Measurements from ENCODE around the gene NKAIN1. TPM values are rescaled to one million over a fixed set of nuclear protein-coding genes. Genes with fewer than 3 reads are reported as not detected.
"Not testable (repeated sequence)": the region's sequence is repeated elsewhere in the genome, so short reads cannot be mapped to it uniquely, and the experiment has no call there.

The NKAIN1 gene
- total RNA-seq, 4 donors from 2014 or later = 1.4 to 4.6 (median 4.0) TPM

DNA sequence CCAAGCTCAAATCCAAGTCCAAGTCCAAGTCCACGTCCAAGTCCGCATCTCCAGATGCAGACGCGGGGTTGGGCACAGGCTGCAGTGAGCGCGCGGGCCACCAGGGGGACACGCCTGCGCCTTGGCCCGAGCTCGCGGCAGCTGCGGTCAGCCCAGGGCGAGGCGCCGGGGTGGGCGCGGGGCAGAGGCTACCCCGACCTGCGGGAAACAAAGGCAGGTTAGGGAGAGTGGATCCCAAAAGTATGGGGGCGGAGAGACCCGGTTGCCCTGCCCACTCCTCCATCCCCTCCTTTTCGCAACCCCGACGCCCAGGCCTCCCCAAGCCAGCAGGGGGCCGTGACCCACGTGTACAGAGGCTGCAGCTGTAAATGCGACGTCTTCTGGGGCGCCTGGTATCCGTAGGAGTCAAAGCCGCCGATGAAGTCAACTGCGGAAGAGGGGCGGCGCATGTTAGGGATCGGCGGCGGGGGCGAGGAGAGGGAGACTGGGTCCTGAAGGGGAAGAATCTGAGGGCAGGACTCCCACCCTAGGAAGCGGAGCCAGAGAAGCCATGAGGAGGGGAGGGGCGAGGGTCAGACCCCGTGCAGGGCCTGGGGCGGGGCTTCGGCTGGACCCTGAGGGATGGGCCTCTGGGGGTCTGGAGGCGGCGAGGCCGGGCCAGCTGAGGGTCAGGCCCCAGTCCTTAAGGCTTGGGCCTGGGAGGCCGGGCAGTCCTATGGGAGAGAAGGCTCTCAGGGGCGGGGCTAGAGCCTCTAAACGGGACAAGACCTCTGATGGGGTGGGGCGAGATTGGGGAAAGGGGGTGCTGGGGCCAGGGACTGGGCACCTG is 58.0 kb downstream of the NKAIN1 start:
- Histone ChIP-seq H3K9me3 (no peaks in the 10 kb centered on the region), H3K4me1 (peaks cover 8 to 16% of the 10 kb centered on the region in 2 donors), H3K27me3 (no peaks in the 10 kb centered on the region), H3K27ac (peak overlapping the region in 3 of 4 donors; percentile 33 to 49 (median 39)), H3K4me3 (peak overlapping the region; percentile 12 to 46 (median 38)), H3K36me3 (no peaks in the 10 kb centered on the region)
- TF ChIP-seq, protein P1, sequence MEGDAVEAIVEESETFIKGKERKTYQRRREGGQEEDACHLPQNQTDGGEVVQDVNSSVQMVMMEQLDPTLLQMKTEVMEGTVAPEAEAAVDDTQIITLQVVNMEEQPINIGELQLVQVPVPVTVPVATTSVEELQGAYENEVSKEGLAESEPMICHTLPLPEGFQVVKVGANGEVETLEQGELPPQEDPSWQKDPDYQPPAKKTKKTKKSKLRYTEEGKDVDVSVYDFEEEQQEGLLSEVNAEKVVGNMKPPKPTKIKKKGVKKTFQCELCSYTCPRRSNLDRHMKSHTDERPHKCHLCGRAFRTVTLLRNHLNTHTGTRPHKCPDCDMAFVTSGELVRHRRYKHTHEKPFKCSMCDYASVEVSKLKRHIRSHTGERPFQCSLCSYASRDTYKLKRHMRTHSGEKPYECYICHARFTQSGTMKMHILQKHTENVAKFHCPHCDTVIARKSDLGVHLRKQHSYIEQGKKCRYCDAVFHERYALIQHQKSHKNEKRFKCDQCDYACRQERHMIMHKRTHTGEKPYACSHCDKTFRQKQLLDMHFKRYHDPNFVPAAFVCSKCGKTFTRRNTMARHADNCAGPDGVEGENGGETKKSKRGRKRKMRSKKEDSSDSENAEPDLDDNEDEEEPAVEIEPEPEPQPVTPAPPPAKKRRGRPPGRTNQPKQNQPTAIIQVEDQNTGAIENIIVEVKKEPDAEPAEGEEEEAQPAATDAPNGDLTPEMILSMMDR (IDR thresholded peaks at IDR 0.05 in 4 of 5, conservative IDR thresholded peaks at IDR 0.05 in 1 of 5) = peak; percentile 63 to 83 (median 81)
- TF ChIP-seq POLR2A (IDR thresholded peaks at IDR 0.05) = no peak
- intact Hi-C loops (cut with DNase I; ENCODE audit: low total_unique reads) (loop anchor here (2.0 to 5.0 kb wide), 3 partner anchors 19 to 367 kb away; no protein-coding TSS in a partner anchor), in situ Hi-C loops (cut with MboI; ENCODE audit: low sequenced_read_pairs in 4 of 4) (loop anchor here (10.0 to 25.0 kb wide), 4 partner anchors 153 to 363 kb away; no protein-coding TSS in a partner anchor)
- ATAC-seq = peak; percentile 29 to 34
- peak; percentile 13 to 35 for DNase-seq

DNA sequence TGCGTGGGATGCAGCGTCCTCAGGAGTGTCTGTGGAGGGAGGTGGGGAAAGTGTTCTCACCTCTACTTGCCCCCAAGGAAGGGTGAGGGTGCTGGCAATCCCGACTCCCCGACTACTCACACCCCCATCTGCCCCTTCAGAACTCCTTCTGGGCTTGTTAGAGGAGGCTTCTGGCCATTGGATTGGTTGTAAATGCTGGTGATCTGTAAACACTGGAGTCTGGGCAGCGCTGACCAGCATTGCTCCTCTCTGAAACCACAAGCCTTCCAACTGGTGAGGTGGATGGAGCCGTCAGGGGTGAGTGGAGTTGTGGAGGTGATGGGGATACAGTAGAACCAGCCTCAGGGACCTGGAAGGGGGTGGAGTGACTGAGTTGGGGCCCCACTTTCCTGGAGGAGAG is 59.3 kb downstream of the NKAIN1 start:
- Histone ChIP-seq H3K36me3 (no peaks in the 10 kb centered on the region), H3K27ac (no peak overlapping the region), H3K4me1 (peaks cover 8 to 16% of the 10 kb centered on the region in 2 donors), H3K27me3 (no peaks in the 10 kb centered on the region), H3K9me3 (no peaks in the 10 kb centered on the region), H3K4me3 (no peak overlapping the region)
- in situ Hi-C loops (cut with MboI; ENCODE audit: low sequenced_read_pairs in 4 of 4) (loop anchor here (10.0 to 25.0 kb wide), 4 partner anchors 154 to 364 kb away; no protein-coding TSS in a partner anchor), intact Hi-C loops (cut with DNase I; ENCODE audit: low total_unique reads) (loop anchor here (5.0 kb wide), 1 partner anchor 77 kb away; no protein-coding TSS in a partner anchor)
- TF ChIP-seq, protein P1 (IDR thresholded peaks at IDR 0.05 in 4 of 5, conservative IDR thresholded peaks at IDR 0.05 in 1 of 5) = no peak
- no peak for TF ChIP-seq POLR2A (IDR thresholded peaks at IDR 0.05)
- no peak for DNase-seq
- ATAC-seq = no peak

DNA sequence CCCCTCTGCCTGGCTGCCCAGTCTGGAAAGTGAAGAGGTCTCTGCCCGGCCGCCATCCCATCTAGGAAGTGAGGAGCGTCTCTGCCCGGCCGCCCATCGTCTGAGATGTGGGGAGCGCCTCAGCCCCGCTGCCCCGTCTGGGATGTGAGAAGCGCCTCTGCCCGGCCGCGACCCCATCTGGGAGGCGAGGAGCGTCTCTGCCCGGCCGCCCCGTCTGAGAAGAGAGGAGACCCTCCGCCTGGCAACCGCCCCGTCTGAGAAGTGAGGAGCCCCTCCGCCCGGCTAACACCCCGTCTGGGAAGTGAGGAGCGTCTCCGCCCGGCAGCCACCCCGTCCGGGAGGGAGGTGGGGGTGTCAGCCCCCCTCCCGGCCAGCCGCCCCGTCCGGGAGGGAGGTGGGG is 63.4 kb downstream of the NKAIN1 start:
- DNase-seq; ATAC-seq; H3K4me1 ChIP-seq; intact Hi-C loops (cut with DNase I; ENCODE audit: low total_unique reads); H3K27ac ChIP-seq; H3K4me3 ChIP-seq; H3K27me3 ChIP-seq; H3K9me3 ChIP-seq; H3K36me3 ChIP-seq: not testable (repeated sequence)
- in situ Hi-C loops (cut with MboI; ENCODE audit: low sequenced_read_pairs in 4 of 4) = loop anchor here in 3 of 4 donors (25.0 kb wide), 1 partner anchor 361 kb away; no protein-coding TSS in a partner anchor

DNA sequence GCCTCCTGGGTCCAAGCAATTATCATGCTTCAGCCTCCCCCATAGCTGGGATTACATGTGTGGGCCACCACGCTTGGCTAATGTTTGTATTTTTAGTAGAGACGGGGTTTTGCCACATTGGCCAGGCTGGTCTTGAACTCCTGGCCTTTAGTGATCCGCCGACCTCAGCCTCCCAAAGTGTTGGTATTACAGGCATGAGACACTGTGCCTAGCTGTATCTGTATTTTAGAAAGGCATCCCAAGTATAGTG is 69.3 kb downstream of the NKAIN1 start:
- no peak for TF ChIP-seq POLR2A (IDR thresholded peaks at IDR 0.05)
- TF ChIP-seq, protein P1 (IDR thresholded peaks at IDR 0.05 in 4 of 5, conservative IDR thresholded peaks at IDR 0.05 in 1 of 5) = no peak
- Histone ChIP-seq H3K4me1 (peaks cover 4 to 8% of the 10 kb centered on the region in 2 donors), H3K27me3 (no peaks in the 10 kb centered on the region), H3K36me3 (no peaks in the 10 kb centered on the region), H3K9me3 (no peaks in the 10 kb centered on the region), H3K4me3 (no peak overlapping the region), H3K27ac (peak overlapping the region; percentile 77 to 88 (median 80))
- in situ Hi-C loops (cut with MboI; ENCODE audit: low sequenced_read_pairs in 4 of 4) = no loop called here
- no peak for DNase-seq
- no peak for ATAC-seq
- intact Hi-C loops (cut with DNase I; ENCODE audit: low total_unique reads) = no loop called here

DNA sequence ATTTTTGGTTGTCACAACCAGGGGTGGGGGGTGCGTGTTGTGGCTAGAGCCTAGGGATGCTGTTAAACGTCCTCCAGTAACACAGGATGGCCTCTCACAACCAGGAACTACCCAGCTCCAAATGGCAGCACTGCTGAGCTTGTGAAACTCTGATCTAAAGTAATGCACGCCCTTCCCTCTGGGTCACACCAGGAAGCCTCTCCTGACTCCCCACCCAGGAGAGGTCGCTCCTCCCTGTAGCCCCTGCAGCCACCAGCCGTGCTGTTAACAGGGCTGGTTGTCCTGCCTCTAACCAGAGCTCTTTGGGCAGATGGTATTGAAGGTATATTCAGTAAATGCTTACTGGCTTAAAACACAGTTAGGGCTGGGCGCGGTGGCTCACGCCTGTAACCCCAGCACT is 73.2 kb downstream of the NKAIN1 start:
- Histone ChIP-seq H3K9me3 (no peaks in the 10 kb centered on the region), H3K36me3 (no peaks in the 10 kb centered on the region), H3K4me3 (no peak overlapping the region), H3K4me1 (peaks cover 8% of the 10 kb centered on the region in 2 donors), H3K27ac (no peak overlapping the region), H3K27me3 (no peaks in the 10 kb centered on the region)
- ATAC-seq (no peak), DNase-seq (no peak)
- in situ Hi-C loops (cut with MboI; ENCODE audit: low sequenced_read_pairs in 4 of 4) (no loop called here), intact Hi-C loops (cut with DNase I; ENCODE audit: low total_unique reads) (no loop called here)
- TF ChIP-seq POLR2A (IDR thresholded peaks at IDR 0.05) = no peak
- TF ChIP-seq, protein P1 (IDR thresholded peaks at IDR 0.05 in 4 of 5, conservative IDR thresholded peaks at IDR 0.05 in 1 of 5) = no peak

Data from gastrocnemius medialis (tissue), 4 donors.